ENCODE results near the gene NPW.
"Not testable (repeated sequence)": the region's sequence is repeated elsewhere in the genome, so short reads cannot be mapped to it uniquely, and the experiment has no call there.

NPW gene

DNA sequence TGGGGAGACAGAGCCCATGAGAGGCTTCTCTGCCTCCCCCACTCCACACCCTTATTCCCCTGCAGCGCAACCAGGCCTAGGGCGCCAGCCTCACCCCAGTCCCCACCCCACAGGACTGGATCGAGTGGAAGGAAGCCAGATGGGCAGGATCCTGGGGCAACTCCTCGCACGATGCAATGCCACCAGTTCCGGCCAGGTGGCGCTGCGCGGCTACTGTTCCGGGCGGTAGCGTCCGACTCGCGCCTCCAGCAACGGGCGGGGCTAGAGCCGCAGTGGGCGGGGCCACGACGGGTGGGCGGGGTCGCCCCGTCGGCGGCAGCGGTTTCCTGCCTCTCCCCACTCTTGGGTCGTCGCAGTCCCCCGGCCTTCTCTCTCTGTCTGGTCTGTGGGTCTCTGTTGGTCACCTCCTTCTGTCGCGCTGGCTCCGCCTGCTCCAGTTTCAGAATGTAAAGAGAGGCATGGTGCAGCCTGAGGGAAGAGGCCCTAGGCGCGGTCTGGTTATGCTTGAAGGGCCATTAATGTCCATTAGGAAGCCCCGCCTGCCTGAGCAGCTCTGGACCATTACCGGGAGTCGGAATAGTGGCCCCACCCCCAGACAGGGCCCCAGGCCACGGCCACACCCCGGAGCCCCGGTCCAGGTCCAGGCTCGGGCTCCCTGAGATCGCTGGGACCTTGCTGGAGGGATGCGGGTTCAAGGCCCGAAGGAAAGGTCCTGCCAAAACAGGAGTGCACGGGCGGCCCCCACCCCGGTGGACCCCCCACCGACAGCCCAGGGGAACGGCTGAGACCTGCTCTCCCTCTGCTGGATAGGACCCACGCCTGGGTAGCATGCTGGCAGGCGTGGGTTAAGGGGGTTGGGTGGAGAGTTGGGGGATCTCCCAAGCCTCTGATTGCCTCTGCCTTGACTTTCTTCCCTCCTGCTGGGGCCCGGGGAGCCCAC lies 3.8 kb downstream of the NPW start:
- DNase-seq (ENCODE audit: low read depth) = peak; percentile 94

- no peak for DNase-seq (ENCODE audit: low read depth)
Observed at GRCh38 chr16:2024032-2024420, 4.4 kb downstream of the NPW start.

DNA sequence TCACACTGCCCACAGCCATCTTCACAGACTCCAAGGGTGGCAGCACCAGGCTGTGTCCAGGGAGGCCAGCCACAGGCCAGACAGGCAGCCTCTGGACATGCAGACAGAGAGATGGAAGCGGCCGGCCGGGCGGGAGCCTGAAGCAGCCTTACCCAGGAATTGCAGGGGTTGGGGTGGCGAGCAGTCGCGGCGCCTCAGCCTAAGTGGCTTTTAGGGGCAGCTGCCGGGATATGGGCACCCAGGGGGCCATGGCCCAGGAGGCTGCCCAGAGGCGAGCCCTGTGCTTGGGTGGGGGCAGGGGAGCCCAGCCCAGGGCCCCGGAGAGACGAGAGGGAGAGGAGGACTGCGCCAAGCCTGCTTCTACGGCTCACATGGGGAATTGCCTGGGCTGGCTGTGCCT lies 5.7 kb downstream of the NPW start:
- no peak for DNase-seq (ENCODE audit: low read depth)

DNA sequence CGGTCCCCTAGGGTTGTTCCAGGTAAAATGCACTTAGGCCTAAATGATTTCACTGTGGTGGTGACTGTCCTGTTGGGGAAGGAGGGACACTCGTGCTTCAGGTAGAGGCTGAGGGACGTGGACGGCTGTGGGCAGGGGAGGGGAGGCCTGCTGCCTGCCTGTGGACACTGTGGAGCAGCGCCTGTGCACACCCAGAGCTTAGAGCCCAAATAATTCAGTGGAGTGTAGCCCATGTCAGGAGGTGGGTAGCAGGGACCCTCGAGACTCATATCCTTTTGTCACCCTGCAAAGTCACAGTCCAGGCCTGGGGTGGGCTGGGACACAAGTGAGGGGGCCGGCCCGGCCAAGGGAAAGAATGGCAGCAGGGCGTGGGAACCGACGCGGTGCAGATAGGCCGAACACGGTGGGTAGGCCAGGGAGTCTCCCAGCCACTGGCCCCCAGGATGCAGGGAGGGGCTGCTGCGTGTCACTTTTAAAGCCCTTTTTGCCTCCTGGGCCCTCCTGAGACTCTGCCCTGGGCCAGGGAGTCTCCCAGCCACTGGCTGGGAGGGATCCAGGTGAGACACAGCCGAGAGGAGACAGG lies 6.4 kb downstream of the NPW start:
- DNase-seq (ENCODE audit: low read depth) = no peak

DNA sequence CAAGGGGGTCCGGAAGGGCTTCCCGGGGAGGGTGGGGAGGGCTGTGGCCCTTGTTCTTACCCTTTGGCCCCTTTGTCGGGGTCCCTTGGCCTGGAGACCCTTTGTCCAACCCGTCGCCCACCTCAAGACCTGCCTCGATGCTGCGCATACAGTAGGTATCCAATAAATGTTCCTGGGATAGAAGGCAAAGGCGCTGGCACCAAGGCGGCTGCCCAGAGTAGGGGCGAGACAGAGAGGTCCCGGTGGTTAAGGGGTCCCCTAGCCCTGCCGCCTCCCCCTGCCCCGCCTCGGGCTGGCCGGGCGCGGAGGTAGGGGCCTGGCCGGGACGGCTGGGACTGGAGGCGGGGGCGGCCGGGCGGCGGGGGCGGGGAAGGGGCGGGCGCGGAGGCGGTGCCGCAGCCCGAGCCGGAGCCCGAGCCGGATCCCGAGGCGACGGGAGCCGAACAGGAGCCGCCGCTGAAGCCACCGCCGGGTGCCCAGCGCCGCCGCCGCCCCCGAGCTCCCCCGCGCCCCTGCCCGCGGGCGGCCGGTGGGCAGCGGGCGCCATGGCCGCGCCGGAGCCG lies 7.0 kb downstream of the NPW start, which contains the start of gene NHERF2:
TSS of gene NHERF2 (plus strand) at position 442 of the 563 bp plus-strand sequence. CDS start at position 546, 104 bp downstream.
- DNase-seq (ENCODE audit: low read depth) = no peak

GRCh38 chr16:2027024-2028010 lies 7.7 kb downstream of the NPW start:
- no peak for DNase-seq (ENCODE audit: low read depth)

GRCh38 chr16:2028146-2028545 lies 8.6 kb downstream of the NPW start:
- DNase-seq (ENCODE audit: low read depth) = no peak

DNA sequence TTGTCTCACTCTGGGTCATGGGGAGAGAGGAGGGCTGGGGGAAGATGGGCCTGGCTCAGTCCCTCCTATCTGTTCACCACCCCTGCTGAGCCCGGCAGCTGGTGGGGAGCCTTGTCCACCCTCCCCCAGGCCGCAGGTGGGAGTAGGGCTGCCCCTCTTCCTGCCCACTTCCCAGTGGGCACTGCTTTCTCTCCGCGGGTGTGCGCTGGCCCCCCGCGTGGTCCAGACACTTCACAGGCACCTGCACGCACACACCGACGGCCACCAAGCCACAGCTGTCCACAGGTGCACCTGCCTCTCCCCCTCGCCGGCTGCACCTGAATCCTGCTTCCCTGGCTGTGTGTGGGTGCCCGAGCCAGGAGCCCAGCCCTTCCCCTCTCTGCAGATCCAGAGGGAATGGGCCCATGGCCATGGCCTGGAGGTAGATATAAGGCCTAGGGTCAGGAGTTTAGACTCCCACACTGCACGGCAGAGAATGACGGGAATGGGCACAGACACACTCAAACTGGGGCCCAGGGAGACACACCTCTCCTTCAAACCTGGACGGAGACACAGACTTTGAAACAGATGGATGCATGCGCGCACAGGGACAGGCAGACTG lies 9.1 kb downstream of the NPW start:
- DNase-seq (ENCODE audit: low read depth) = no peak

DNA sequence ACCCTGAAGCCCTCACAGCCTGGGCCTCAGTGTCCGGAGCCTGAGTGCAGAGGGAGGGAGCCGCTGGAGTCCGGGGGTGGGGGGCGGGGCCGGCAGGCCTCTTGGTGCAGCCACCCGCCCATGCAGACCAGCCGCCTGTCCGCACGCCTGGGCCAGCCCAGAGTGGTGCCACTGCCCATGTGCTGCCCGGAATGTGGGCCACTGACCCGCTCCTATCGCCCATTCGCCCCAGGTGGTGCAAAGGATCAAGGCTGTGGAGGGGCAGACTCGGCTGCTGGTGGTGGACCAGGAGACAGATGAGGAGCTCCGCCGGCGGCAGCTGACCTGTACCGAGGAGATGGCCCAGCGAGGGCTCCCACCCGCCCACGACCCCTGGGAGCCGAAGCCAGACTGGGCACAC lies 9.8 kb downstream of the NPW start:
- no peak for DNase-seq (ENCODE audit: low read depth)

GRCh38 chr16:2030036-2030435 lies 10.5 kb downstream of the NPW start:
- DNase-seq (ENCODE audit: low read depth) = no peak

DNA sequence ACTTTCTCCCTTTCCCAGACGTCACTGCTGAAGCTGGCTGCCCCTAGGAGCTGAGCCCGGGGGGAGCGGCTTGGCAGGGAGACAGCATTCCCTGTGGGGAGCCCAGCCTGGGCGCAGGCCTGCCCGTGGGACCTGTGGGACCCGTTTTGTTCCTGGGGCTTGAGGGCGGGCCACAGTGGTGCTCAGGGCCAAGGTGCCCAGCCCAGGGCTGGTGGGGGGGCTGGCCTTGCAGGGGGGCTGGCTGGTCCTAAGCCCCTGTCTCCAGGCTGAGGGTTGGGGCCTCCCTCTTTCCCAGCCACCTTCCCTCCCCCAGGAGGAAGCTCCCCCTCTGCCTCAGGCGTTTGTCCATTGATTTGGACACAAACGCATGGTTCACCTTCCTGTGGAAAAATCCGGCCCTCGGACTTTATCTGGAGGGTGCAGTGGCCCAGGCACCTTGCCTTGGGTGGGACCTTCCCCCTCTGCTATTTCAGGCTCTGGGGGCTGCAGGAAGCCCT lies 11.5 kb downstream of the NPW start:
- no peak for DNase-seq (ENCODE audit: low read depth)

DNA sequence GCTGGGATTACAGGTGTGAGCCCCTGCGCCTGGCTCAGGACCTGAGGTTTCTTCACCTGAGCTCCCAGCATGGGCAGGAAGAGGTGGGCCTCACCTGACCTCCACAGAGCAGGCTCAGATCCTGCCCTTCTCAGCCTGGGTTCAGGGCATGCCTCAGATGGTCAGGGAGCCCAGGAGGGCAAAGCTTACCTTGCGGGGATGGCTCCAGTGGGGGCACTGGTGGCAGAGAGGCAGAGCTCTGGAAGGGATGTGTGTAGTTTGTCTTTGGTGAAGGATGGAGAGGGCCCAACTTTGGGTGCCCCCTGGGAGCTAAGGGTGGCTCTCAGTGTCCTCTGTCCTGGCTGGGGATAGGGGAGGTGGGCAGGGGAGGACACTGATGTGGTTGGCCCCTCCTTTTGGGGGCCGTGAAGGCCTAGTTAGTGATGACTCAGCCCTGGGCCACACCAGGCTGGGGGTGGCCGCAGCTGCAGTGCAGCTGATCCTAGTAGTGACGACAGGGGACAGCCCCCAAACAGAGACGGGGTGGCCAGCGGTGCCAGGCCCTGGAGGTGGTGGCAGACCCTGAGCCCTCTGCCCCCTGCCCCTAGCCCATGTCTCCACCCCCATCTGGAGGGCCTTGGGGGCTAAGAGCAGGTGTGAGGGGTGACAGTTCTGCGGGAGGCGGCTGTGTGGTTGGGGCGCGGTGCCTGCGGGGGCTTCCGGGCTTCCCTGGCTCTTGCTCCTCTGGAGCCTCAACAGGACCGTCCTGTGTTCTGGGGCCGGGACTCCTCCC lies 12.9 kb downstream of the NPW start:
- no peak for DNase-seq (ENCODE audit: low read depth)

GRCh38 chr16:2033057-2033908 lies 13.7 kb downstream of the NPW start:
- DNase-seq (ENCODE audit: low read depth) = no peak

GRCh38 chr16:2033909-2034695 lies 14.5 kb downstream of the NPW start:
- DNase-seq (ENCODE audit: low read depth) = not testable (repeated sequence)

DNA sequence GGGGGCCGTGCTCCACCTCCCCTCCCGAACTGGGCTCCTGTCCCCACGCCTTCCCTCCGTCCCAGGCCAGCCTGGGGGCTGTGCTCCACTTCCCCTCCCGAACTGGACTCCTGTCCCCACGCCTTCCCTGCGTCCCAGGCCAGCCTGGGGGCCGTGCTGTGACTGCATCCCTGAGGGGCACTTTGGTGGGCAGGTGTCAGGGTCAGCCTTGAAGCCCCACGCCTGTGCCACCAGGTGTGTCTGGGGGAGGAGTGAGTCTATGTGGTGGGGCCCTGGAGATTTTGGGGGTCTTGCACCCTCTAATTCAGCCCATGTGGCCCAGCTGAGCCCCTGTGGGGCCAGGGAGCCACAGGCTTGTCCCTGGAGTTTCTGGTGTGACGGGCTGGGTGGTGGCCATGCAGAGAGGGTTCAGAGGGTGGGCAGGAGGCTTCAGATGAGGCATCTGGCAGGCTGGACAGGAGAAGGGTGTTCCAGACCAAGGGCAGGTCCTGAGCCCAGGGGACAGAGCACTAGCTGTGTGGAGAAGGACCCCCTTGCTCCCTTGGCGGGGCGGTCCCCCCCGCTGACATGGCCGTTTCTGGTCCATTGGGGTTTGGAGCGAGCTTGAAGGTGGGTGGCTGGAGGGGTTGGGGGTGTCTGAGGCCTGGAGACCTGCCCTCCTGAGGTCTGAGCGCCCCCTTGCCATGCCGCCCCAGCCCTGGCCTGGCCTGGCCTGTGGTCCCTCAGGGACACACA lies 15.3 kb downstream of the NPW start:
- no peak for DNase-seq (ENCODE audit: low read depth)

DNA sequence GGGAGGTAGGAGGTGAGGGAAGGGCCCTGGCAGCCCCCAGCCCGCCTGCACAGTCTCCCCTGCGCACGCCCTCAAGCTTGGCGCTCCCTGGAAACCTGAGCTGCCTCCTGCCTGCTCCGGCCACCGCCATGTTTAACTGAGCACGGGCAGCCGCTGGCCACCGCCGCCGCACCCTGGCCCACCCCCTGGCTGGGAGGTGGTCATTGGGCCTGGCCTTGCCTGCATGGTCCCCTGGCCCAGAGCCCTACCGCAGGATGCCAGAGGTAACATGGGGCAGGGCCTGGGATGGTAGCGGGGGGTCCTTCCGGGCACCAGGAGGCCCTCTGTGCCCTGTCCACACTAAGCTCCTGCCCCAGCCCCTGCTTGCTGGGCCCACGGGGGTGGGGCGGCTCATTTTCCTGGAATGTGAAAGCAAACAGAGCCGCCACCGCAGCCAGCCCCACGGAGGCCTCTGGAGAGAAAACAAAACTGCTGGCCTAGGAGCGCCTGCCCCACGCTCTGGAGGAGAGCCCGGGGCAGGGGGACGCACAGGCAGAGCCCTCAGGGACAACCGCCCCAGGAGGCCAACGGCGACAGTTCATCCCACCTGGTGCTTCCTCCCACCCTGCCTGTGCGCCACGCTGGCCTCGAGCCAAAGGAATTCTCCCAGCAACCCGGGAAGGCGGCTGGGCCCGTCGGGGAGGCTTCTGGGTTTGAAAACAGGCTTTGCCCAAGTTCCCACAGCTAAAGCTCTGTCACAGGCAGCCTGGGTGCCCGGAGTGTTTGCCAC lies 16.0 kb downstream of the NPW start:
- DNase-seq (ENCODE audit: low read depth) = no peak

Measured in stimulated activated CD8-positive, alpha-beta memory T cell treated with anti-CD3 and anti-CD28 coated beads, Interleukin-7, amount 100 ng/mL, for 24 hours (primary cell).